PC-3 (cell line): ENCODE measurements around the gene ACOX1. TPM values are rescaled to one million over a fixed set of nuclear protein-coding genes. Genes with fewer than 3 reads are reported as not detected.

Experiments
- ATAC-seq: fragments of 200-7000 bp; cut with Tn5 transposase; 2 replicates; pipeline ENCODE4 v1.9.1; 2020; ENCODE audit warnings: mild to moderate bottlenecking, moderate library complexity
- BruUV-seq: library from RNA; stranded (reverse); fragments of 400-500 nt; replicated peaks from 2 replicates; lab custom pipeline; 2021; lab: Mats Ljungman, UMichigan
- CTCF ChIA-PET: fragments of 300-600 bp; sonication (Branson Sonifier 250); formaldehyde crosslinking; loops from one replicate; lab custom pipeline; 2022; ENCODE audit warnings: antibody characterized with exemption; lab: Charles Lee
- POLR2A ChIA-PET: fragments of 300-600 bp; sonication (Branson Sonifier 250); formaldehyde crosslinking; loops from one replicate; lab custom pipeline; 2022; ENCODE audit warnings: antibody characterized with exemption; ENCODE audit not compliant: unreplicated experiment; lab: Charles Lee
- DNase-seq: peaks from one replicate; pipeline ENCODE4 v3.0.0-alpha.2; 2015
- H2AFZ ChIP-seq: fragments of 300-600 bp; sonication (generic); 2 replicates; pipeline ENCODE4 v1.6.0; 2016; ENCODE audit warnings: antibody characterized with exemption, low read length
- H3F3A ChIP-seq: fragments of 300-600 bp; sonication (generic); one replicate; pipeline ENCODE4 v1.6.0; 2017; ENCODE audit warnings: antibody characterized with exemption, low read length, control low read depth, mild to moderate bottlenecking; ENCODE audit not compliant: unreplicated experiment
- H3K27ac ChIP-seq: fragments of 300-600 bp; sonication (generic); 2 replicates; pipeline ENCODE4 v1.5.1; 2016; ENCODE audit warnings: mild to moderate bottlenecking, low read length
- H3K27me3 ChIP-seq: fragments of 300-600 bp; sonication (generic); 2 replicates; pipeline ENCODE4 v1.6.1; 2016; ENCODE audit warnings: low read length, mixed read lengths
- H3K36me3 ChIP-seq: fragments of 300-600 bp; sonication (generic); 2 replicates; pipeline ENCODE4 v1.6.1; 2016; ENCODE audit warnings: low read depth, mixed run types, low read length, mixed read lengths
- H3K4me1 ChIP-seq: fragments of 300-600 bp; sonication (generic); 2 replicates; pipeline ENCODE4 v1.5.1; 2016; ENCODE audit warnings: low read length; ENCODE audit not compliant: insufficient read depth
- H3K4me2 ChIP-seq: fragments of 300-600 bp; sonication (generic); 2 replicates; pipeline ENCODE4 v1.6.0; 2016; ENCODE audit warnings: low read length
- H3K4me3 ChIP-seq: fragments of 300-600 bp; sonication (generic); 2 replicates; pipeline ENCODE4 v1.5.1; 2016; ENCODE audit warnings: mild to moderate bottlenecking, low read length, mixed read lengths
- H3K79me2 ChIP-seq: fragments of 300-600 bp; sonication (generic); 2 replicates; pipeline ENCODE4 v1.6.1; 2017; ENCODE audit warnings: low read length, mixed read lengths
- H3K9ac ChIP-seq: fragments of 300-600 bp; sonication (generic); 2 replicates; pipeline ENCODE4 v1.6.0; 2016; ENCODE audit warnings: mild to moderate bottlenecking, low read length
- H3K9me2 ChIP-seq: fragments of 300-600 bp; sonication (generic); replicated peaks from 2 replicates; pipeline ENCODE4 v1.6.1; 2016; ENCODE audit warnings: mixed run types, low read length, mixed read lengths
- H3K9me3 ChIP-seq: fragments of 300-600 bp; sonication (generic); 2 replicates; pipeline ENCODE4 v1.6.1; 2016; ENCODE audit warnings: low read length, mixed read lengths
- H4K20me1 ChIP-seq: fragments of 300-600 bp; sonication (generic); 2 replicates; pipeline ENCODE4 v1.6.1; 2016; ENCODE audit warnings: low read length, mixed read lengths
- CTCF ChIP-seq: fragments of 300-600 bp; sonication (generic); conservative IDR thresholded peaks from 2 replicates; pipeline ENCODE4 v1.5.1; 2017; ENCODE audit warnings: antibody characterized with exemption, low read depth, mild to moderate bottlenecking, low read length
- EZH2 ChIP-seq: fragments of 300-600 bp; sonication (generic); IDR thresholded peaks from one replicate; pipeline ENCODE4 v1.6.1; 2017; ENCODE audit warnings: antibody characterized with exemption, mild to moderate bottlenecking, low read length; ENCODE audit not compliant: unreplicated experiment
- EZH2phosphoT487 ChIP-seq: fragments of 300-600 bp; sonication (generic); IDR thresholded peaks from 2 replicates; pipeline ENCODE4 v1.6.1; 2018; ENCODE audit warnings: mild to moderate bottlenecking, antibody characterized with exemption, low read length, borderline replicate concordance
- intact Hi-C: fragments of 100-400 bp; cut with micrococcal nuclease; formaldehyde crosslinking; loops from 2 replicates; pipeline ENCODE4 v1.9.0; 2023
- total RNA-seq: library from RNA; depleted of rRNA; stranded (reverse); fragments of >200 nt; gene quantifications from 2 replicates; pipeline ENCODE4 v1.2.3, GENCODE V29; 2014

Gene ACOX1
- total RNA-seq, 1 experiment from 2014 or later = 63.2 TPM

GRCh38 chr17:76026714-76027158 is 47.8 kb upstream of the ACOX1 start:
- POLR2A ChIA-PET = interaction anchor here (0.6 kb wide), 1 partner anchor 181 kb away, joined by 3 read pairs; no protein-coding TSS in a partner anchor
- H3K9me3 ChIP-seq = no peaks in the 10 kb centered on the region
- H3K27ac ChIP-seq = peak overlapping the region; percentile 55
- peak overlapping the region; percentile 88 for H3K4me2 ChIP-seq
- CTCF ChIA-PET = interaction anchor here (0.6 to 1.1 kb wide), 2 partner anchors 9 to 882 kb away, joined by 3 to 7 read pairs; no protein-coding TSS in a partner anchor
- 0 out of 2 replicates have a peak, but pooled peaks cover 3% of the 10 kb centered on the region for H4K20me1 ChIP-seq
- peaks cover 21% of the 10 kb centered on the region for H3K4me1 ChIP-seq
- H3K36me3 ChIP-seq = peaks cover 7% of the 10 kb centered on the region; the same call in 1 of the 2 replicates
- H3K9me2 ChIP-seq = no peaks in the 10 kb centered on the region
- H3F3A ChIP-seq = no peaks in the 10 kb centered on the region
- H3K4me3 ChIP-seq = peak overlapping the region; percentile 91
- H2AFZ ChIP-seq = peak overlapping the region; percentile 86
- peak overlapping the region; percentile 82 for H3K9ac ChIP-seq
- peak; percentile 27 for DNase-seq
- ATAC-seq = peak; percentile 61
- TF ChIP-seq CTCF (no peak), EZH2 (no peak), EZH2phosphoT487 (no peak)
- TSS peak; percentile 57 for BruUV-seq
- H3K79me2 ChIP-seq = peaks cover 32% of the 10 kb centered on the region
- intact Hi-C loops = loop anchor here (5.0 kb wide), 1 partner anchor 46 kb away; the partner anchor contains the start of genes GALR2 and SRP68
- H3K27me3 ChIP-seq = no peaks in the 10 kb centered on the region

GRCh38 chr17:76025294-76025693 is 46.3 kb upstream of the ACOX1 start:
- peak overlapping the region; percentile 88 for H3K4me2 ChIP-seq
- TF ChIP-seq CTCF (no peak), EZH2phosphoT487 (no peak), EZH2 (no peak)
- H2AFZ ChIP-seq = no peak overlapping the region
- no peak overlapping the region for H3K27ac ChIP-seq
- no peaks in the 10 kb centered on the region for H3K27me3 ChIP-seq
- peaks cover 32% of the 10 kb centered on the region for H3K79me2 ChIP-seq
- no peak for DNase-seq
- BruUV-seq = no TSS peak
- H4K20me1 ChIP-seq = 0 out of 2 replicates have a peak, but pooled peaks cover 3% of the 10 kb centered on the region
- peak overlapping the region; percentile 91; the same call in 1 of the 2 replicates for H3K4me3 ChIP-seq
- POLR2A ChIA-PET = no interaction called here
- H3K36me3 ChIP-seq = peaks cover 7% of the 10 kb centered on the region; the same call in 1 of the 2 replicates
- peaks cover 21% of the 10 kb centered on the region for H3K4me1 ChIP-seq
- H3K9ac ChIP-seq = no peak overlapping the region
- no peak for ATAC-seq
- intact Hi-C loops = loop anchor here (5.0 kb wide), 1 partner anchor 47 kb away; the partner anchor contains the start of genes GALR2 and SRP68
- H3K9me2 ChIP-seq = no peaks in the 10 kb centered on the region
- CTCF ChIA-PET = no interaction called here
- no peaks in the 10 kb centered on the region for H3K9me3 ChIP-seq
- H3F3A ChIP-seq = no peaks in the 10 kb centered on the region

GRCh38 chr17:76024353-76024752 is 45.4 kb upstream of the ACOX1 start:
- TF ChIP-seq EZH2phosphoT487 (no peak), CTCF (no peak), EZH2 (no peak)
- H4K20me1 ChIP-seq = 0 out of 2 replicates have a peak, but pooled peaks cover 3% of the 10 kb centered on the region
- no peak overlapping the region for H3K4me2 ChIP-seq
- H3K27ac ChIP-seq = no peak overlapping the region
- H3K9ac ChIP-seq = no peak overlapping the region
- ATAC-seq (no peak), DNase-seq (no peak)
- H2AFZ ChIP-seq = no peak overlapping the region
- H3K4me1 ChIP-seq = peaks cover 21% of the 10 kb centered on the region
- no peak overlapping the region for H3K4me3 ChIP-seq
- intact Hi-C loops = no loop called here
- ChIA-PET POLR2A (no interaction called here), CTCF (no interaction called here)
- H3K9me2 ChIP-seq = no peaks in the 10 kb centered on the region
- no peaks in the 10 kb centered on the region for H3K9me3 ChIP-seq
- peaks cover 7% of the 10 kb centered on the region; the same call in 1 of the 2 replicates for H3K36me3 ChIP-seq
- H3K27me3 ChIP-seq = no peaks in the 10 kb centered on the region
- H3F3A ChIP-seq = no peaks in the 10 kb centered on the region
- peaks cover 32% of the 10 kb centered on the region for H3K79me2 ChIP-seq
- no TSS peak for BruUV-seq
